Activated CD4-positive, CD25-positive, alpha-beta regulatory T cell treated with anti-CD3 and anti-CD28 coated beads, Interleukin-2, amount 50 U/mL, for 24 hours (primary cell): ENCODE data around the gene KRTDAP.

Experiments
- ATAC-seq, 2 donors: fragments of 150-1000 bp; cut with Tn5 transposase; one replicate each; pipeline ENCODE4 v1.10.0; 2021; ENCODE audit warnings: mild to moderate bottlenecking in 1 of 2, moderate library complexity in 1 of 2

Gene KRTDAP

DNA sequence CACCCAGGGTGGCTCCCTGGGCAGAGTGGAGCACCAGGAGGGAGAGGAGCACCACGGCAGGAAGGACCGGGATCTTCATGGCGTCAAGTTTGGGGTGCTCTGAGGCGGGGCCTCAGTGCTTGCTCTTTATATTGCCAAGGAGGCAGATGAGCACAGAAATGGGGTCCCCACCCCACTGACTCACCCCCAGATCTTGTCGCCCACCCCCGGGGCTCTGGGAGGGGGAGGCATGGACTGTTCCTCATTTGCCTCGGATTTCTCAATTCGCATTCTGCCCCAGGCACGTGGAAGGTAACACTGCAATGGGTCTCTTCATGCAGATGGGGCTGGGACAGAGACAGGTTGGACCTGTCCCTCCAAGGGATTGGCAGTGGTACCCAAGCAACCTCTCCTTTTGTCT is at the start of gene KRTDAP:
KRTDAP (minus strand) TSS at position 101 of the 400 bp plus-strand sequence; CDS start at position 79, 22 bp downstream.
- ATAC-seq, result no peak

DNA sequence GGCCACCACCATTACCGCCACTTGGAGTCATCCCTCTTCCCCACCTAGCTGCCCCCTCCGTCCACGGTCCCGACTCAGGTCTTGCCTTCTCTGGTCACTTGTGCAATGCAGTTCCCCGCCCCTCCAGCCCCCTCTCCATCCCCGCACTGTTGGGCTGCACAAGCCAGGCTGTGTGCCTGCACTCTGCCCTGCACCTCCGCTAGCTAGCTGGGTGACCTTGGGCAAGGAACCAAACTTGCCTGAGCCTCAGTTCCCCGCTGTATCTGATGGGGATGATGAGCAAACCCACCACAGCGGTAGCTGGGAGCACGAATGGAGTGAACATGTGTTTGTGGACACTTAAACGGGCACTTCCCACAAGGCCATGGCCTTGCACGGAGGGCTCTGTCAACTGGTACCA is 49.6 kb upstream of the KRTDAP start:
- no peak for ATAC-seq

GRCh38 chr19:35539314-35539713 is 49.0 kb upstream of the KRTDAP start:
- no peak for ATAC-seq

- ATAC-seq, result no peak
Observed at GRCh38 chr19:35534803-35535480, 44.7 kb upstream of the KRTDAP start.

- peak; percentile 66 to 70 for ATAC-seq
Observed at GRCh38 chr19:35533822-35534392, 43.6 kb upstream of the KRTDAP start.

DNA sequence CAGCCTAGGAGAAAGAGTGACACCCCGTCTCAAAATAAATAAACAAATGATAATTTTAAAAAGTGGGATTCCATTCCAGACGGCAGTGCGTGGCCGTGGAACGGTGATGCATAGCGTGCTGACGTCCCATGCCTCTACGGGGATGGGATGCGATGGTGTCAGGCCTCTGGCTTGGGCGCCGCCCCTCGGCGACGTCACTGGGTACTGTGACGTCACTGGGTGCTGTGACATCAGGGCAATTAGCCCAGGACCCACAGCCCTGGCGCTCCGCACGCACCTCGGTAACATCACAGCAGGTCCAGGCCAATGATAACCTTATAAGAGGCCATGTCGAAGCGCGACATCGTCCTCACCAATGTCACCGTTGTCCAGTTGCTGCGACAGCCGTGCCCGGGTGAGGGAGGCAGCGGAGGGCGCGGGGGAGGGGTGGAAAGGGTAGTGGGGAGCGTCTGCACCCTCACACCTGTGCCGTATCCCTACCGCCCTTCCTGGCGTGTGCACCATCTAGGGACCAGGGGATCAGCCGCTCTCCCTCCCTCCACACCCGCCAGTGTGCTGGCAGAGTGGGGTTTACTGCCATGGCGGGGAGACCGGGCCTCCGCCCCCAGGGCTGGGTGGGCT is 43.0 kb upstream of the KRTDAP start, which contains the start of gene GAPDHS:
GAPDHS (plus strand) TSS at position 256 of the 621 bp plus-strand sequence; CDS start at position 328, 72 bp downstream.
- no peak for ATAC-seq

- no peak for ATAC-seq
Observed at GRCh38 chr19:35531291-35531690, 41.0 kb upstream of the KRTDAP start.

GRCh38 chr19:35529241-35530218 is 39.3 kb upstream of the KRTDAP start:
- no peak for ATAC-seq

DNA sequence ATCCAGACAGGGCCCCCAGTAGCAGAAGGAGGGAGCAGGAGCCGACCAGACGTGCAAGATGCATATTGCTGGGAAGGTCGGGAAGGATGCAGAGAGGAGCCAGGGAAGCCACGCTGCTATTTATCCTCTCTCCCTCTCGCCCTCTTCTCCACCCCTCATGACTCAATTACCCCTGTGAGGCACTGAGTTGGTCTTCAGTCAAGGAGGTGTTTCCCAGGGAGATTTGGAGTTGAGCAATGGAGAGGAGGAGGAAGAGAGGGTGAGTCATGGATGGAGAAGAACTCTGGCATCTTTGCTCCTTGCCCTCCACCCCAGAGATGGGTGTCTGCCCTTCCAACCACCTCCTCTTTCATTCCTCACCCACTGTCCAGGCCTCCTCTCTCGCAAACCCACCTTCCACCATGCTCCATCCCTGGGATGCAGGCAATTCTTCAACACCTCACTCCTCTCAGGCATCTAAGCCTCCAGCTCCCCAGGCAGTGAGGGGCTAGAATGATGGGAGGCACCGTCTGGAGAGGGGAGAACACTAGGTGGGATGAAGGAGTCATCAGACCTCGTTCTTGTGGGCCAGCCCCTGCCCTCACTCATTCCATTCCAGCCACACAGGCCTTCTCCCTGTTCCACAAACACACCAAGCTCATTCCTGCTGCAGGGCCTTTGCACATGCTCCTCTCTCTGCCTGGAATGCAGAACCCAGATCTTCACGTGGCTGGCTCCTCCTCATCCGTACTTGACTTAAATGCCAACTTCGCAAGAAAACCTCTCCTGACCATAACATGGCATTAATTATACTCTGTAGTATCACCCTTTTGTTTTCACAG is 38.2 kb upstream of the KRTDAP start, which contains the start of gene SBSN:
SBSN (minus strand) TSS at position 94 of the 821 bp plus-strand sequence; CDS start at position 64, 30 bp downstream.
- no peak for ATAC-seq

GRCh38 chr19:35525873-35526272 is 35.6 kb upstream of the KRTDAP start:
- ATAC-seq, result no peak

DNA sequence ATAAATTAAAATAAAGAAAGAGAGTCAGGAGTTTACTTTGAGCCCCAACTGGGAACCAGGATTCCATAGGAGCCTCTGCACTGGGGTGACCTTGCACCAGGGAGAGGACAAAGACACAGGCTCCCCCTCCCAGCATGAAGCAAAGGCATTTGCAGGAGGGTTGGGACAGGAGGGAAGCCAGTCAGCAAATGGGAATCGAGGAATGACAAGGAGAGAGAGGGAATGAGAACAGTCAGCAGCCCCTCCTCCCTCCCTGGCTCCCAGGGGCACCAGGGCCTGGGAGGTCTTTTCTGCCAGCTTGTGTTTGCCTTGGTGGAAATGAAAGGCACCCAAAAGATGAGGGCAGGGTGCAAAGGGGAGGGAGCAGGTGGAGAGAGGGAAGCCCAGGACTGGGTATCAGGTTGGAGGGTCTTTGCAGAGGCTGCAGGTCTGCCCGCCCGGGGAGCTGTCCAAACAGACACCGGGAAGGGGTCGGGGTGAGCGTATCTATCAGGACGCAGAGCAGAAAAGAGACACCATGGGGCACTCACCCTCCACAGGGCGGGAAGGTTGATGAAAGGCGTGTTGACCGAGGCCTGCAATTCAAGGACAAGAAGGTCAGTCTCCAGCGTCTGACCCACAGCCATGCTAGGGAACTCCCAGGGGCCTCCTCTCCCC is 34.0 kb upstream of the KRTDAP start:
- ATAC-seq, result no peak

GRCh38 chr19:35522745-35523327 is 32.6 kb upstream of the KRTDAP start:
- no peak for ATAC-seq

- no peak for ATAC-seq
Observed at GRCh38 chr19:35521124-35521743, 31.0 kb upstream of the KRTDAP start.

DNA sequence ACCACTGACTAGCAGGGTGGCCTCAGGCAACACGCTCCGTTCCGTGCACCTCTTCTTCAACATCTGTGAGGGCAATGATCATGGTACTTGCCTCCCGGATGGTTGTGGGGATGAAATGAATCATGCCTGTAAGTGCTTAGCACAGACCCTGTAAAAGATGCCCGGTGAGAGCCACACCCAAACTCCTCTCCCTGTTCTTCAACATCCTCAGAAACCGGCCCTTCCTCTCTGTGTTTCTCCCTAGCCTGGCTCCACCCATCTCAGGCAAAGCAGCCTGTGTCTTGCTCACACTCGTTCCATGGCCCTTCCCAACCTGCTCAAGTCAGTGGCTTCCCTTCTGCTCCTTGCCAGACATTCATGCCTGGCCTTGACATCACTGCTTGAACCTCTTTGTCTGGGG is 29.0 kb upstream of the KRTDAP start:
- no peak for ATAC-seq

DNA sequence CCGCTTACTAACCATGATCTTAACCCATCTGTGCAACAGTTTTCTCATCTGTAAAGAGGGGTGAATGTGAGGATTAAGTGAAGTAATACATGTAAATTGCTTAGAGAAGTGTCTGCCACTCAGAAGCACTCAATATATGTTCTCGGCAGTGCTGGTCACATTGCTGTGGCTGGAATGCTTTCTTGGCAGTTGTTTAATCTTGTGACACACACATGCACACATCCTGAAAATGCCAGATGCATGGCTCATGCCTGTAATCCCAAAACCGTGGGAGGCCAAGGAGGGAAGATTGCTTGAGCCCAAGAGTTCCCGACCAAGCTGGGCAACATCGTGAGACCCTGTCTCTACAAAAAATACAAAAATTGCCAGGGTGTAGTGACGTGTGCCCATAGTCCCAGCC is 28.0 kb upstream of the KRTDAP start:
- no peak for ATAC-seq

DNA sequence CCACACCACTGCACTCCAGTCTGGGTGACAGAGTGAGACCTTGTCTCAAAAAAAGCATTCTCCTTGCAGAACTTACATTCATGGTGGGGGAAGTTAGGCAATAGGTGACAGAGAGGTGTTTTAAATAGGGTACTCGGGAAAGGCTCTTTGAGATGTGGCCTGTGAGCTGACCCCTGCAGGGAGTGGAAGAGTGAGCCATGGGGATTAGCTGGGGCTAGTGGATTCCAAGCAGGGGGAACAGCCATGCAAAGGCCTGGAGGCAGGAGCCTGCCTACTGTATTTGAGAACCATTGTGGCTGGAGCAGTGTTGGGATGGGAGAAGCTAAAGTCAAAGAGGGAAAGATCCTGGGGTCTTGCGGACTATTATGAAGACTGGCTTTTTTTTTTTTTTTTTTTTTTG is 27.1 kb upstream of the KRTDAP start:
- ATAC-seq, result no peak

- no peak for ATAC-seq
Observed at GRCh38 chr19:35516310-35516709, 26.0 kb upstream of the KRTDAP start.

GRCh38 chr19:35514282-35514809 is 24.1 kb upstream of the KRTDAP start:
- no peak for ATAC-seq

DNA sequence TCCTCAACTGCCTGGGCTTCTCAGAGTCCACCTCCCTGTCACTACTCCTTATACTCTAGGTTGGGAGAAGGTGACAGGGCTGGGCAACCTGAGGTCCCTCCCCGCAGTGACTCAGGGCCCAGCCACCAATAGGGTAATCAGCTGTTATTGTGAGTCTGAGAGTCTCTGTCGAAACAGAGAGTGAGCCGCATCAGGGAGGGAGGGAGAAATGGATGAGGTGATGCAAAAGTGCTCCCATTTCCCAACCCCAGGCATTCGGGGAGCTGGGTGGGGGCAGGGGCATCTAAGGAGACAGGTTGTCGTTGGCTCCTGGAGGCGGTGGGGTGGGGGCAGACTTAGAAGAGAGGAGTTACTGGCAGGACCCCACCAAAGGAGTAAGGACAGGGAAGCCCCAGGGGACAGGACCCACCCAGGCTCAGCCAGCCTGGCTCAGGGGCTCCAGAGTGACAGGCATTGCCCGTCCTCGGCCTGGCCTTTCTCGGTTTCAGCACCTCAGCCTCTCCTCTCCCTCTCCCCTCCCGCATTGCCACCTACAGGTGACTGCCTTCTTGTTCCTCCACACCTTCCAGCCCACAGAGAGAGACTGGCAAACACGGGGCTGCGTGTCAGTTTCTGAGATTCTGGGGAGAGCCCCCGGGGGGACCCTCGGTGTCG is 23.5 kb upstream of the KRTDAP start, which contains the start of gene DMKN:
DMKN (minus strand) TSS at position 22 of the 654 bp plus-strand sequence. CDS start 174 bp downstream, outside the sequence.
- no peak for ATAC-seq
